ENCODE results near the gene JMJD6. TPM values are rescaled to one million over a fixed set of nuclear protein-coding genes. Genes with fewer than 3 reads are reported as not detected.

JMJD6 gene
- total and polyA plus RNA-seq, 9 of the 15 experiments (the other 6 are each of a cell fraction or from before 2014, with no cell fraction given): 2.5 to 52.3 (median 36.3) TPM

DNA sequence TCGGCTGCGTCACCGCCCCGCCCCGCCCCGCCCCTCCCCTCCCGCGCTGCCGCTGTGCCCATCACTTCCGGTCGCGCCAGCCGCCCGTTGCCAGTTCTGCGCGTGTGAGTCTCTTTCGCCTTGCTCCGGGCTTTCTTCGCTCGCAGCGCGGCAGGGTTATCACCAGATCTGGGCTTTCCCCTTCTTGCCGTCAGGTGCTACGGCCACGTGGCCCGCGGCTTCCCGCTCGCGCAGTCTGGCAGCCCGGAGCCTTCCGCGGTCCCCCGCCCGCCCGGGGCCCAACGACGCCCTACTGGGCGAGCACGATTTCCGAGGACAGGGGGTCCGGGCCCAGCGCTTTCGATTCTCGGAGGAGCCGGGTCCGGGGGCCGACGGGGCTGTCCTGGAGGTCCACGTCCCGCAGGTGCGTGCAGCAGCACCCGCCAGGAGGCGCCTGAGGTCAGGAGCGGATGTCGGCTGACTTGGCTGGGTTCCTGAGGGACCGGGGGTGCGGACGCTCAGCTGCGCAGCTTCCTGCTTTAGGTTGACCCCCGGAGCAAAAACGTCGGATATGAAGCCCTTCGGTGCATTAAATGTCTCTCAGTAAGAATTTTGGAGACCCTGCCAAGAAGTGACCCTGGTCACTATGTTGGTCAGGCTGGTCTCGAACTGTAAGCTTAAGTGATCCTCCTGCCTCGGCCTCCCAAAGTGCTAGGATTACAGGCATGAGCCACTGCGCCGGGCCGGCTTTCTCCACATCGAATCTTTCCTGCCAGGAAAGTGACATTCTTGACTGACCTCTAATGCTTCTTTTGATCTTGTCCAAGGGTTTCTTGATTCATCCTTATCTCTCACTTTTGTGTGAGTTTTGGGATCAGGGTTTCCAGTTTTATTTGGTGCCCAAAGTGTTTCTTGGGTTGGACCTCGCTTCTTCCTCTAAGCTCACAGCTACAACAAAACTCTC lies 641 bp upstream of the JMJD6 start, which contains the start of gene METTL23 (continued):
- no peak for TF ChIP-seq HSF4 (CRISPR knock-in tag; IDR thresholded peaks at IDR 0.05; ENCODE audit: borderline replicate concordance)
- TF ChIP-seq BRD9 (IDR thresholded peaks at IDR 0.05; ENCODE audit: low read depth, partially characterized antibody): no peak
- TF ChIP-seq ZNF511 (CRISPR knock-in tag; IDR thresholded peaks at IDR 0.05): no peak; the same call in 1 of the 2 replicates
- peak; percentile 75; the same call in 1 of the 2 replicates for TF ChIP-seq ZBTB7A (IDR thresholded peaks at IDR 0.05; ENCODE audit: borderline replicate concordance, control insufficient read depth, low read depth, low read length)
- TF ChIP-seq ETV1 (tag; conservative IDR thresholded peaks at IDR 0.05; ENCODE audit: low read depth): peak; percentile 90
- 0 out of 2 replicates have a peak, but pooled peaks have one; percentile 24 for TF ChIP-seq XRCC5 (IDR thresholded peaks at IDR 0.05; ENCODE audit: low read depth, low read length)
- TF ChIP-seq, protein P1, sequence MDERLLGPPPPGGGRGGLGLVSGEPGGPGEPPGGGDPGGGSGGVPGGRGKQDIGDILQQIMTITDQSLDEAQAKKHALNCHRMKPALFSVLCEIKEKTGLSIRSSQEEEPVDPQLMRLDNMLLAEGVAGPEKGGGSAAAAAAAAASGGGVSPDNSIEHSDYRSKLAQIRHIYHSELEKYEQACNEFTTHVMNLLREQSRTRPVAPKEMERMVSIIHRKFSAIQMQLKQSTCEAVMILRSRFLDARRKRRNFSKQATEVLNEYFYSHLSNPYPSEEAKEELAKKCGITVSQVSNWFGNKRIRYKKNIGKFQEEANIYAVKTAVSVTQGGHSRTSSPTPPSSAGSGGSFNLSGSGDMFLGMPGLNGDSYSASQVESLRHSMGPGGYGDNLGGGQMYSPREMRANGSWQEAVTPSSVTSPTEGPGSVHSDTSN (CRISPR knock-in tag; IDR thresholded peaks at IDR 0.05; ENCODE audit: low read depth): no peak
- TF ChIP-seq, protein P1 (tag; conservative IDR thresholded peaks at IDR 0.05; ENCODE audit: low read depth): no peak
- peak; percentile 84; the same call in 1 of the 2 replicates for TF ChIP-seq ZNF395 (CRISPR knock-in tag; IDR thresholded peaks at IDR 0.05)
- TF ChIP-seq NRF1 (conservative IDR thresholded peaks at IDR 0.05 in 1 of 2, IDR thresholded peaks at IDR 0.05 in 1 of 2): peak; percentile 78 to 82
- peak; percentile 66 for TF ChIP-seq RBM22 (IDR thresholded peaks at IDR 0.05; ENCODE audit: low read depth, low read length, poor library complexity, severe bottlenecking)
- TF ChIP-seq GTF2F1 (IDR thresholded peaks at IDR 0.05; ENCODE audit: low read depth, low read length): peak; percentile 42; the same call in 1 of the 2 replicates
- peak in 1 of 2 experiments; percentile 79; a peak in 2 of 4 replicates for TF ChIP-seq HDAC1 (IDR thresholded peaks at IDR 0.05)
- TF ChIP-seq SP1 (CRISPR knock-in tag; IDR thresholded peaks at IDR 0.05): peak; percentile 65
- TF ChIP-seq KDM5B (IDR thresholded peaks at IDR 0.05; ENCODE audit: insufficient replicate concordance, low read depth, low read length): peak; percentile 69
- TF ChIP-seq, protein P2, sequence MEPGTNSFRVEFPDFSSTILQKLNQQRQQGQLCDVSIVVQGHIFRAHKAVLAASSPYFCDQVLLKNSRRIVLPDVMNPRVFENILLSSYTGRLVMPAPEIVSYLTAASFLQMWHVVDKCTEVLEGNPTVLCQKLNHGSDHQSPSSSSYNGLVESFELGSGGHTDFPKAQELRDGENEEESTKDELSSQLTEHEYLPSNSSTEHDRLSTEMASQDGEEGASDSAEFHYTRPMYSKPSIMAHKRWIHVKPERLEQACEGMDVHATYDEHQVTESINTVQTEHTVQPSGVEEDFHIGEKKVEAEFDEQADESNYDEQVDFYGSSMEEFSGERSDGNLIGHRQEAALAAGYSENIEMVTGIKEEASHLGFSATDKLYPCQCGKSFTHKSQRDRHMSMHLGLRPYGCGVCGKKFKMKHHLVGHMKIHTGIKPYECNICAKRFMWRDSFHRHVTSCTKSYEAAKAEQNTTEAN (CRISPR knock-in tag; IDR thresholded peaks at IDR 0.05): no peak
- TF ChIP-seq RBM14 (IDR thresholded peaks at IDR 0.05; ENCODE audit: borderline replicate concordance, insufficient read depth, low read depth, low read length): no peak
- no peak for TF ChIP-seq RBM17 (IDR thresholded peaks at IDR 0.05; ENCODE audit: borderline replicate concordance, low read depth, low read length)
